ENCODE data around the gene FBXO33. TPM values are rescaled to one million over a fixed set of nuclear protein-coding genes. Genes with fewer than 3 reads are reported as not detected.

The FBXO33 gene
- total RNA-seq, 1 donor from 2014 or later, result 9.4 TPM

GRCh38 chr14:39456702-39457250 lies 24.5 kb upstream of the FBXO33 start:
- FAIRE-seq (no peak), DNase-seq (ENCODE audit: low read depth) (no peak)
- H3K9me3 ChIP-seq (ENCODE audit: insufficient read depth, low read depth, low read length), result no peaks in the 10 kb centered on the region
- H3K27ac Mint-ChIP-seq (ENCODE audit: unreplicated experiment), result no peak overlapping the region
- no peaks in the 10 kb centered on the region for H3K27me3 Mint-ChIP-seq (ENCODE audit: low read depth, unreplicated experiment)
- no peak overlapping the region for H2AFZ ChIP-seq (ENCODE audit: low read depth, low read length)
- no peaks in the 10 kb centered on the region for H3K4me1 ChIP-seq (ENCODE audit: insufficient read depth, low read length)
- no peak overlapping the region for H3K4me3 Mint-ChIP-seq (ENCODE audit: unreplicated experiment)
- H3K4me1 Mint-ChIP-seq (ENCODE audit: low read depth, unreplicated experiment), result peaks cover 11% of the 10 kb centered on the region
- no peak overlapping the region for H3K27ac ChIP-seq (ENCODE audit: low read depth, low read length)
- no peaks in the 10 kb centered on the region for H4K20me1 ChIP-seq (ENCODE audit: insufficient read depth, low read length)
- H3K36me3 Mint-ChIP-seq (ENCODE audit: low read depth, unreplicated experiment), result no peaks in the 10 kb centered on the region
- no peaks in the 10 kb centered on the region for H3K79me2 ChIP-seq (ENCODE audit: insufficient read depth, low read length)
- H3K9ac ChIP-seq (ENCODE audit: low read length), result no peak overlapping the region
- no peaks in the 10 kb centered on the region for H3K36me3 ChIP-seq (ENCODE audit: insufficient read depth, low read length)
- H3K4me2 ChIP-seq (ENCODE audit: low read length), result no peak overlapping the region
- no peak overlapping the region for H3K4me3 ChIP-seq (ENCODE audit: insufficient read depth, low read depth, low read length)
- H3K27me3 ChIP-seq (ENCODE audit: insufficient read depth, low read length), result no peaks in the 10 kb centered on the region
- TF ChIP-seq CTCF (IDR thresholded peaks at IDR 0.05; ENCODE audit: insufficient read depth, low read depth, low read length) (no peak), EZH2 (IDR thresholded peaks at IDR 0.05; ENCODE audit: insufficient read depth, low read length) (no peak)
- H3K9me3 Mint-ChIP-seq (ENCODE audit: unreplicated experiment), result peaks cover 3% of the 10 kb centered on the region

- Histone ChIP-seq H3K4me3 (ENCODE audit: insufficient read depth, low read depth, low read length) (no peak overlapping the region), H3K9ac (ENCODE audit: low read length) (no peak overlapping the region), H3K36me3 (ENCODE audit: insufficient read depth, low read length) (no peaks in the 10 kb centered on the region), H3K4me2 (ENCODE audit: low read length) (no peak overlapping the region), H3K27ac (ENCODE audit: low read depth, low read length) (no peak overlapping the region), H3K4me1 (ENCODE audit: insufficient read depth, low read length) (no peaks in the 10 kb centered on the region), H4K20me1 (ENCODE audit: insufficient read depth, low read length) (no peaks in the 10 kb centered on the region), H3K9me3 (ENCODE audit: insufficient read depth, low read depth, low read length) (no peaks in the 10 kb centered on the region), H3K27me3 (ENCODE audit: insufficient read depth, low read length) (no peaks in the 10 kb centered on the region), H3K79me2 (ENCODE audit: insufficient read depth, low read length) (no peaks in the 10 kb centered on the region), H2AFZ (ENCODE audit: low read depth, low read length) (no peak overlapping the region)
- H3K4me3 Mint-ChIP-seq (ENCODE audit: unreplicated experiment), result no peak overlapping the region
- H3K27ac Mint-ChIP-seq (ENCODE audit: unreplicated experiment), result no peak overlapping the region
- DNase-seq (ENCODE audit: low read depth), result no peak
- FAIRE-seq, result no peak
- no peak for TF ChIP-seq EZH2 (IDR thresholded peaks at IDR 0.05; ENCODE audit: insufficient read depth, low read length)
- no peak for TF ChIP-seq CTCF (IDR thresholded peaks at IDR 0.05; ENCODE audit: insufficient read depth, low read depth, low read length)
- peaks cover 3% of the 10 kb centered on the region for H3K9me3 Mint-ChIP-seq (ENCODE audit: unreplicated experiment)
- peaks cover 11% of the 10 kb centered on the region for H3K4me1 Mint-ChIP-seq (ENCODE audit: low read depth, unreplicated experiment)
- H3K27me3 Mint-ChIP-seq (ENCODE audit: low read depth, unreplicated experiment), result no peaks in the 10 kb centered on the region
- no peaks in the 10 kb centered on the region for H3K36me3 Mint-ChIP-seq (ENCODE audit: low read depth, unreplicated experiment)
Measured at GRCh38 chr14:39454906-39455539, 22.8 kb upstream of the FBXO33 start.

GRCh38 chr14:39452680-39453079 lies 20.4 kb upstream of the FBXO33 start:
- H3K4me2 ChIP-seq (ENCODE audit: low read length), result no peak overlapping the region
- H3K79me2 ChIP-seq (ENCODE audit: insufficient read depth, low read length), result no peaks in the 10 kb centered on the region
- H3K4me3 ChIP-seq (ENCODE audit: insufficient read depth, low read depth, low read length), result no peak overlapping the region
- H3K4me3 Mint-ChIP-seq (ENCODE audit: unreplicated experiment), result no peak overlapping the region
- H3K27me3 Mint-ChIP-seq (ENCODE audit: low read depth, unreplicated experiment), result no peaks in the 10 kb centered on the region
- no peaks in the 10 kb centered on the region for H3K27me3 ChIP-seq (ENCODE audit: insufficient read depth, low read length)
- H3K36me3 ChIP-seq (ENCODE audit: insufficient read depth, low read length), result no peaks in the 10 kb centered on the region
- H3K36me3 Mint-ChIP-seq (ENCODE audit: low read depth, unreplicated experiment), result no peaks in the 10 kb centered on the region
- no peak overlapping the region for H3K27ac ChIP-seq (ENCODE audit: low read depth, low read length)
- peaks cover 13% of the 10 kb centered on the region for H3K4me1 Mint-ChIP-seq (ENCODE audit: low read depth, unreplicated experiment)
- peaks cover 3% of the 10 kb centered on the region for H3K9me3 Mint-ChIP-seq (ENCODE audit: unreplicated experiment)
- H3K9ac ChIP-seq (ENCODE audit: low read length), result no peak overlapping the region
- H3K9me3 ChIP-seq (ENCODE audit: insufficient read depth, low read depth, low read length), result no peaks in the 10 kb centered on the region
- DNase-seq (ENCODE audit: low read depth), result no peak
- TF ChIP-seq CTCF (IDR thresholded peaks at IDR 0.05; ENCODE audit: insufficient read depth, low read depth, low read length), result no peak
- no peak for TF ChIP-seq EZH2 (IDR thresholded peaks at IDR 0.05; ENCODE audit: insufficient read depth, low read length)
- FAIRE-seq, result no peak
- no peak overlapping the region for H2AFZ ChIP-seq (ENCODE audit: low read depth, low read length)
- H4K20me1 ChIP-seq (ENCODE audit: insufficient read depth, low read length), result no peaks in the 10 kb centered on the region
- no peaks in the 10 kb centered on the region for H3K4me1 ChIP-seq (ENCODE audit: insufficient read depth, low read length)
- H3K27ac Mint-ChIP-seq (ENCODE audit: unreplicated experiment), result no peak overlapping the region

All from astrocyte (in vitro differentiated cells and primary cell).